GM21786 (cell line): ENCODE measurements around the gene VEGFA.

Source experiments
- ATAC-seq: cut with Tn5 transposase; IDR thresholded peaks from one replicate; pipeline ENCODE4 v1.9.1; 2021; ENCODE audit not compliant: unreplicated experiment

VEGFA gene

DNA sequence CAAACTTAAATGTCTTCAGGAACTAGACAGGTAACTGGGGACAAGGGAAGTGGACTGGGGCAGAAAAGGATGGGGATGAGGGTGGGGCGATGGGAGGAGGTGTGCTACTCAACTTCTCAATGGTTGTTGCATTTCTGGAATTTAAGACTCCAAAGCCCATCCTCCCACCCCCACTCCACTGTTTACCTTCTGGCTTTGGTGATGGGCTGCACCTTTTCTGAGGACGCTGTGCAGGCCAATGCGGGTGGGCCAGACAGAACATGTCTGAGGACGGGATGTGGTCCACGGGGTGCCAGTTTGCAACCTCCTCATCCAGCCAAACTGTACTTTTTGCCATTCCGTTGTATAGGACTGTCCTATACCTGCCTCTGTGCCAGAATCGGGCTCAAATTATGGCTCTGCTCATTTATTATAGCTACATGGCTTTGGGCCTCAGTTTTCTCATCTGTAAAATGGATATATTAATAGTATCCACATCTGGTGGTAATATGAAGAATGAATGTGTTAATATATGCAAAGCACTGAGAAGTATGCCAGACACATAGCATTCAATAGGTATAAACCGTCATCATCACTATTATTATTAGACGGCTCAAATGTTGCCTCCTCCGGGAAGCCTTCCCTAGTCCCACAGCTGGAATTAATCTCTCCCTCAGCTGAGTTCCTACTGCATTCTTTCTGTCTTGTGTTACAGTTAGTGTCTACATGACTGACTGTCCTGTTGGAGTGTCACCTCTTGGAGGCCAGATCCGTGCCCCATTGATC, 31.0 kb upstream of the VEGFA start:
- no peak for ATAC-seq

GRCh38 chr6:43739642-43740091, 30.3 kb upstream of the VEGFA start:
- no peak for ATAC-seq

DNA sequence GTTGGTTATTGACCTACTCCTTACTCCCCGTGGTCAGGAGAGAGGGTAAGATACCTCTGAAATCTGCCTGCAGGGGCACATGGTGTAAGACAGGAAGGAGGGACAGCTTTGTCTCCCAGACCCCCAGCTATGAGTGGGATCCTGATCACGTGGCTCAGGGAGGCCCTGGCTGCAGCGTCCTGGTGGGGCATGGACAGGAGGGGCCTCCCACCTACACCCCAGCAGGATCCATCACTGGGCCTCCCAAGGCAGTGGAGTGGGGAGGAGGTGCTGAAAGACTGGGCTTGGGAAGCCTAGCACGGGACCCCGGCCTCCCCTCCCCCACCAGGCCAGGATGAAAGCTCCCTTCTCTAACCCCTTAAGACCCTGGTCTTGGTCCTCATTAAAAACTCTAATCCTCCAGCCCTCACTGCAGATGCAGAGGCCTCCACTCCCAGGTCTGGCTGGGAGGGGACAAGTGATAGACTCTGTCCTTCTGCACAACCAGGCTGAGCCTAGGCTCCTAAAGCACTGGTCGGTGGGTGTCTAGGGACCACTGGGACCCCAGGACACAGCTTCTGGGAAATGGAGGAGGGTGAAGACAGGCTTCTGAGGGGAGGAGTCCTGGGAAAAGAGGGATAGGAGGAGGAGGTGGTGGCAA, 29.6 kb upstream of the VEGFA start:
- ATAC-seq, result no peak

DNA sequence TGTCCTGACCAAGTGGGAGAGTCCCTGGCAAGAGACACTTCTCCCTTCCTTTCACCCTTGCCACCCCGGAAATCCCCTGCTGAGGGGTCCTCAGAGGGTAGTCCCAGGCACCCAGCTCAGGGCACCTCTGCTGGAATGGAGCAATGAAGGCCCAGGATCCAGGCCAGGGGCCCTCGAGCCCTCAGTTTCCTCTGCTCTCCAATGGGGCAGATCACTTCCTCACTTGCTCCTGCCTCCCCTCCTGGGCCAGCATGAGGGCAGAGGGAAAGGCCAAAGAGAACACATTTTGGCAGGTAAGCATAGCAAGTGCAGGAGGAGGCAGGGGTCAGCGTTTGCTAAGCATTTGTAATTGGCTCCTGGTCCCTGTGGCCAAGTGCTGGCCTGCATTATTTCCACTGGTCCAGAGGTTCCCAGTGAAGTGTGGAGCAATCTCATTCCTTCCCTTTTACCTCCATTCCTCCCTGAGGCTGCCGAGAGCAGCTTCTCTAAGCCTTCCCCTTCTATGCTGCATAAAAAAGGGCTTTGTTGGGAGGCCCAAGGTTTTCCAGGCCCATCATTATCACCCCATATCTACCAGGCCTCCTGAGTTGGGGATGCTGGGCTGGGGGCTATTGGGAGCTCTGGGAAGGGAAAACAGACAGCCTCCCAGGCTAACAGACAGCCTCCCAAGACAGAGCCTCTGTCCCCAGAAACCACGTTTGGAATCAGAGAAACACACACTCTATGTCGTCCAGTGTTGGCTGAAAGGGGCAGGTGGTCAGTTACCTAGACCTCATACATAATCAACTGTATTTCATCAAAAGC, 28.8 kb upstream of the VEGFA start:
- no peak for ATAC-seq

- no peak for ATAC-seq
Measured at GRCh38 chr6:43741829-43742228, 28.2 kb upstream of the VEGFA start.

DNA sequence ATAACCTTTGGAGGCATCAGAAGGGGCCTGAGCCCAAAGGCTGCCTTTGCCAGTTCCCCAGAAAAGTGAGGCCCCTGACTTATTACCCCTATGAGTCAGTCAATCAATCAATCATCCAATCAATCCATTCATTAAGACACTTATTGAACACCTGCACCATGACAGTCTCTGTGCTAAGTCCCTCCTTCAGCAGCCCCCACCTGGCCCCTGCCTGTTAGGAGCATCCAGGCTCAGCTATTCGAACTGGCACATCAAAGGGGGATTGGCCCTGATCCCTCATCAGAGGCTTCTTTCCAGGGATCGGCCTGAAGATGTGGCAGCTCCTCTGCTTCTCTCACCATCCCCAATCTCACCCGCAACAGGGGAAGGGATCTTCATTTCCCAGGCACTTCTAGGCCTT, 27.7 kb upstream of the VEGFA start:
- no peak for ATAC-seq

DNA sequence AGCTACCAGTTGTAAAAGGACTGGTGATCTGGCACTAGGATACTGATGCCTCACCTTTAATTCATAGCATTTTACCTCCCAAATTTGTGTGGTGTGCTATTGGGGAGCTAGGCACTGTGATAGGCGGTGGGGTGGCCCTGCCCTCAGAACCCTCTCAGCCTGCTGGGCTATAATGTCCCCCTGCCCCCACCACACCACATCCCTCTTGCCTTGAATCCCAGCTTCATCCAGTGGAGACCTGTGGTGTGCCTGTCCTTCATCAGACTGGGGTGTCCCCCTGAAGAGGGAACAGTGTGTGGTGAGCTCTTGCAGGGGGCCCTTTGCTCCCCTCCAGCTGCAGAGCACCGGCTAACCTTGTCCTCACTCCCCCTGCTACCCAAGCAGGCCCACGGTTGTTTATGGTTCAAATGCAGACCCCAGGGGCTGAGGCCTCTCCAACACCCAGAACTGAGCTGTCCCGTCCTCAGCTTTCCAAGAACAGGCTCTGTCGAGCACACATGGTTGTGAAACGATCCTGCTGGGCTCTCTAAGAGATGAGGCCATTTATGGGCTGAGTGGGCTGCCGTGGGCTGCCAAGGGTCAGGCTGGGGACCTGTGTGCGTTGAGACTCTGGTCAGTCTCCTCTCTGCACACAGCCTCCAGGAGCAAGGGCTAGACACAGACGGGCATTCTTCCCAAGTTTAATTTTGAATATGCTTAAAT, 26.9 kb upstream of the VEGFA start:
- no peak for ATAC-seq

- no peak for ATAC-seq
Measured at GRCh38 chr6:43743682-43744381, 26.2 kb upstream of the VEGFA start.

DNA sequence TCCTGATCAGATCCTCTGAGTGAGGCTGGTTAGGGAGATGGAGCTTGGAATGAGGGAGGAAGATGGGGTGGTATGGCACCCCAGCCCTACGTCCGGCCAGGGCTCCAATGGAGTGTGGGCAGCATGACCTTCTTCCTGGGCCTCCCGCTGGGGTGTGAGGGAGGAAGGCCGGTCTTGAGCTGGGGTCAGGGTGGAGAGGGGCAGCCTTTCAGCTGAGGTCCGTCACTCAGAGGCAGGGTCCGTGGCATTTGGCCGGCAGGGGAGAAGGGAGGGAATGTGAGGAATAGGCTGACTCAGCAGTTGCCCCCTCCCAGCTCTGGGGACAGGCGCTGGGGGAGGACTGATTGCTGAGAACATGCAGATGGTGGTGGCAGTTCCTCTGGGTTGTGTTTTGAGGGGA, 25.5 kb upstream of the VEGFA start:
- ATAC-seq, result no peak

DNA sequence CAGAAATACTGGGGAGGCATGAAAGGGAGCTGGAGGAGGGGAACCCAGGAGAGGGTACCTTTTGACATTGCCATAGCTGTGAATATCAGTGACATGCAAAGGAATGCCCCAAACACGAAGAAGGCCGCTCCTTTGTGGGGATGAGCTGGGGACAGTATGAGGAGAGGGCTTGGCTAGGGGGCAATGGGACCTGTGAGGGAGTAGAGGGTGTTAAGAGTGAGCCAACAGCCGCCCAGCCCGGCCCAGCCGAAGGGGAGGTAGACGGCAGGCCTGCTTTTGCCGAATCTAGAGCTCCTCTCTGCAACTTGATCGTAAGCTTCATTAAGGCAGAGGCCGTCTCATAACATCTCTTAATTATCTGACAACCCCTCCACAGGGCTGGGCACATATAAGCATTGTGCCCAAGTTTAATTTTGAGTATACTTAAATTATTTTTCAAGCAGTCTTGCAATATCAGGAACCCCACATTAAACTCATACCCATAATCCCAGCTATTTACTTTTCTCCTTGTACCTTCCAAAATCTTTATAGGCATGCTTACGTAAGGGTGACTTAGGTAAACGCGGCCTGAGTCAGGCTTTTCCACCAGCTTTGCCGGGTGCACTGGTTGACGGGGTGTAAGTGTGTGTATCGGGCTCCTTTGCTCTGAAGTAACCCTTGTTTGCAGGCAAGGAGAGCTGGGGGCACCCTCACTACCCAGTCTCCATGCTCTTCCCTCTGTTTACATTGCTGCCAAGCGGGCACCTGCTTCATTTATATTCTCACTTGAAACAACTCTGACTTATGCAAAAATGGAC, 24.9 kb upstream of the VEGFA start:
- no peak for ATAC-seq

DNA sequence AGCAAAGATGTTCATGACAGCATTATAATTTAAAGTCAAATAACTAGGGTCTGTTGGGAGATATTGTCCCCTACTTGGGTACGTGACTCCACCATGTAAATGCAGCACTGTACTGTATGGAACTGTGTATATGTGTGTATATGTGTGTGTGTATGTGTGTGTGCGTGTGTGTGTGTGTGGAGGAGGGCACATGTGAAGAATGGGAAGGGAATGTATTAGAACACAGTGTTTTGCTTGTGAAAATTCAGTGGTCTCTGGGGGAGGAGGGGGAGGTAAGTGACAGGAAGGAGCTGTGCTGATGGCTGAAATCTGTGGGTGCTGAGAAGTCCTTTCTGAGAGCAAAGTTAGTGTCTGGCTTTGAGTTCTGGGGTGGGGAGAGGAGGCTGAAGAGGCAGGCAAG, 23.9 kb upstream of the VEGFA start:
- ATAC-seq, result no peak

- no peak for ATAC-seq
Measured at GRCh38 chr6:43746613-43747102, 23.4 kb upstream of the VEGFA start.

DNA sequence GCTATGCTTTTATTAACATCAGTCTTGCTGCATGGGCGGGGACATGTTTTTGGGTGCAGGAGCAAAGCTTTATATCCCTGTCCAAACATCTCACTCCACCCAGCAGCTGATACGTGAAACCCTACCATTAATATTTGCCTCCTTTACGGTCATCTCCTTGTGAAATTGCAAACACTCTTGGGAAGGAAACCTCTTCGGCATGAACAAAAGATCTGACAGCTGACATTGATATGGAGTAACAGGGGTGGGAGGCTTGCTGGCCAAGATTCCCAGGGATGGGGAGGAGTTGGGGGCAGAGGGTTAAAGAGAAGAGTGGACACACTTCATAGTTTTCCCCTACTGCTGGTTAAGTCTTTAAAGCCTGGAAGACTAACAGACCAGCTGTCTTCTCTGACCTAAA, 22.2 kb upstream of the VEGFA start:
- ATAC-seq, result no peak

- ATAC-seq, result no peak
Measured at GRCh38 chr6:43748765-43749164, 21.2 kb upstream of the VEGFA start.

DNA sequence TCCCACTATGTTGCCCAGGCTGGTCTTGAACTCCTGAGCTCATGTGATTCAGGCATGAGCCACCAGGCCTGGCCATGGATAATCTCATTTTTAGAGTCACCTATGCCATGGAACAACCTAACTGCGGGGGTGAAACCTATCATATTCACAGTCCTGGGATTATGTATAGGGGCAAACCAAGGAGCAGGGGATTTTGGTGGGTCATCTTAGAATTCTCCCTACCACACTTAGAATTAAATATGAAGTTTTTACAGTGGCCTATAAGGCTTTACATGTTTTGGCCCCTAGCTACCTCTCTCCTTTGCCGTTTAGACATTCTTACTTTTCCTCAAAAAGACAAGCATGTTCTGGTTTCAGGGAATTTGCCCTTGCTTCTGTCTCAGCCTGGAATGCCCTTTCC, 20.6 kb upstream of the VEGFA start:
- no peak for ATAC-seq

DNA sequence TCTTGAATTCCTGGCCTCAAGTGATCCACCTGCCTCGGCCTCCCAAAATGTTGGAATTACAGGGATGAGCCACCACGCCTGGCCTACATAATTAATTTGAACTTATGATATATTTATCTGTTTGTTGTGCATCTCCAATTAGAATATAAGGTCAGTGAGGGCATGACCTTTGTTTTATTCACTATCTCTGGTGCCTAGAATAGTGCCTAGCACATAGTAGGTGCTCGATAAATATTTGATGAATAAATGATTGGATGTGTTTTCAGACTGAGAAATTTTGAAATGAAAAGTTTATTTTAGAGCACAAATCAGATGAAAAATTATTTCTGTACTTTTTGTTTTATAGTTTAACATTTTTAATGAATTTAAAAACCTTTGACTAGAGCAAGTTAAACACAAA, 19.4 kb upstream of the VEGFA start:
- no peak for ATAC-seq

DNA sequence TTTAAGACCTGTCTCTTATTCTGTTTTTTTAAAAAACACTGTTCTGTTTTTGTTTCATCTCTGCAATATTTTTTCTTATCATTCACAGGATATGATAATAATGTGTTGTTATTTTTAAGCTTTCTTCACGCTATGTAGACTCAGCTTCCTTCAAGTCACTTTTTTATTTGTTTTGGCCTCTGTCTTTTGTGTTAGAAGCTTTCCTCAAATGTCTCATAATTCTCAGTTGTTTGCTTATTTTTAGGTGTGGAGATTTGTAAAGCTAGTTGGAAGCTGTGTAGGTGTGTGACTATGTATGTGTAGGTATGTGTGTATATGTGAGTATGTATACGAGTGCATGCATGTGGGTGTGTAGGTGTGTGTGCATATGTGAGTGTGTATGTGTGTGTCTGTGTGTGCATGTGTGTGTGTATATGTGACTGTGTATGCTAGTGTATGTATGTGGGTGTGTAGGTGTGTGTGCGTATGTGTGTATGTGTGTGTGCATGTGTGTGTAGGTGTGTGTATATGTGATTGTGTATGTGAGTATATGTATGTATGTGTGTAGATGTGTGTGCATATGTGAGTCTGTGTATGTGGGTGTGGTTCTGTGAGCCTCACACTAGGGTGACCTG, 16.3 kb upstream of the VEGFA start:
- ATAC-seq, result no peak

DNA sequence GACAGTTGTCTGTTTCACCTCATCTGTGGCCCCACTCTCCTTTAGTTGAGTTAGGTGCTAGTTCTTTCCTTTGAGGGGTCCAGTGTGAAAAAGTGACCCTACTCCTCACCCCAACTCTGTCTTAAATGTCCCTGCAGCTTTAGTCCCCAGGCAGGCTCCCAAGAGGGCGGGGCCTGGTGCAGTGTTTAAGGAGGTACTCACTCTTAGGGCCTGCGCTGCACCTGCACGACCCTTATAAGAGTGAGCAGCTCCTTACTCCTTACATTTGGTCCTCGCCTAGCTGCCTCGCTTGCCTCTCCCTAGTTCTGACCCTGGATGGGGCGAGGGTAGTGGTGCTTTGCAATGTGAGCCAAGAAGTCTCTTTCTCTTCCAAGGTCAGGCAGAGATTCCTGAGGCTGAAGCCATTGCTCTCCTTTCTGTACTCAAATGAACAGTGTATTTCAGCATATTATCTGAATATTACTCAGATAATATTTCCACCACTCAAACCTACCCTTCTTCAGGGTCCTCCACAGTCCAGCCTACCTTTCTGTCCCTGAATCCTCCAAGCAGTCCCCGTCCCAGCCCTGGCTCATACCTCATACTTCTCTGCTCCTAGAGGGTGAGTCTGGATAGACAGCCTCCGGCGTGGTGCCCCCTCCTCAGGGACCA, 11.9 kb upstream of the VEGFA start:
- ATAC-seq, result no peak

DNA sequence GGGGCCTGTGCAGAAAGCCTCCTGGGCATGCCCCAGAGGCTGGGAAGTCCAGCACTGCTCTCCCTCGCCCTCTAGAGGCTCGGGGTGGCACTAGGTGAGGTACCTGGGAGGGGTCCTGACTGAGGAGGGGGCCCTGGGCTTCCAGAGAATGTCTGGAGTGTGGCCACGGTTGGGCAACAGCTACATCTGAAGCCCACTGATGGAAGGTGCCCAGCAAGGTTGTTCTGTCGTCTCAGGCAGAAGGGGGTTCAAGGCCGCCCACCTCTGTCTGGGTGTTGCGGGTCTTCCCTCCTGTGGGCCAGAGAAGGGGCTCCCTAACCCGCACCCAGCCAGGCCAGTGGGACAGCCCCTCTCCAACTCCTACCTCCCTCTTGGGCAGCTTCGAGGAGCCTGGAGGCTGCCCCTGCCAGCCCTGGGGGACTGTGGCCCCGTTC, 11.4 kb upstream of the VEGFA start:
- ATAC-seq, result no peak
